ENCODE data around the gene PAXIP1.

- no peak for TF ChIP-seq CTCF (IDR thresholded peaks at IDR 0.05)
- no peak for TF ChIP-seq POLR2AphosphoS5 (IDR thresholded peaks at IDR 0.05)
- no peak for TF ChIP-seq POLR2A (IDR thresholded peaks at IDR 0.05)
Measured at GRCh38 chr7:155020996-155021395, 18.1 kb upstream of the PAXIP1 start.

Data from suprapubic skin (tissue), 4 donors.